Measurements from ENCODE around the gene ARMC7.
"Not testable (repeated sequence)": the region's sequence is repeated elsewhere in the genome, so short reads cannot be mapped to it uniquely, and the experiment has no call there.

ARMC7 gene

GRCh38 chr17:75159196-75160031, 49.6 kb downstream of the ARMC7 start:
- no peak overlapping the region for H3K4me3 ChIP-seq
- H3K27ac ChIP-seq: no peak overlapping the region
- DNase-seq (ENCODE audit: low spot score): no peak
- TF ChIP-seq CTCF (IDR thresholded peaks at IDR 0.05): no peak

- no peak for TF ChIP-seq CTCF (IDR thresholded peaks at IDR 0.05)
- no peak for DNase-seq (ENCODE audit: low spot score)
- Histone ChIP-seq H3K27ac (no peak overlapping the region), H3K4me3 (no peak overlapping the region)
These were observed 50.4 kb downstream of the ARMC7 start for GRCh38 chr17:75160211-75160610.

- TF ChIP-seq CTCF (IDR thresholded peaks at IDR 0.05): no peak
- DNase-seq (ENCODE audit: low spot score): no peak
- no peak overlapping the region for H3K27ac ChIP-seq
- no peak overlapping the region for H3K4me3 ChIP-seq
These were observed 53.3 kb downstream of the ARMC7 start for GRCh38 chr17:75163074-75163473.

- not testable (repeated sequence) for DNase-seq (ENCODE audit: low spot score); H3K27ac ChIP-seq; H3K4me3 ChIP-seq
These were observed 54.8 kb downstream of the ARMC7 start for GRCh38 chr17:75164606-75165005.

GRCh38 chr17:75168998-75169397, 59.2 kb downstream of the ARMC7 start:
- H3K27ac ChIP-seq: no peak overlapping the region
- no peak for TF ChIP-seq CTCF (IDR thresholded peaks at IDR 0.05)
- no peak for DNase-seq (ENCODE audit: low spot score)

GRCh38 chr17:75173526-75173925, 63.8 kb downstream of the ARMC7 start:
- no peak for DNase-seq (ENCODE audit: low spot score)
- H3K4me3 ChIP-seq: no peak overlapping the region
- no peak for TF ChIP-seq CTCF (IDR thresholded peaks at IDR 0.05)
- H3K27ac ChIP-seq: no peak overlapping the region

More at GRCh38 chr17:75168998-75169397, 59.2 kb downstream of the ARMC7 start:
- H3K4me3 ChIP-seq: no peak overlapping the region

GRCh38 chr17:75174996-75175395, 65.2 kb downstream of the ARMC7 start:
- TF ChIP-seq CTCF (IDR thresholded peaks at IDR 0.05): no peak
- Histone ChIP-seq H3K4me3 (no peak overlapping the region), H3K27ac (no peak overlapping the region)
- DNase-seq (ENCODE audit: low spot score): no peak
